CMK (cell line): ENCODE measurements around the gene MAT2A.
"Not testable (repeated sequence)": the region's sequence is repeated elsewhere in the genome, so short reads cannot be mapped to it uniquely, and the experiment has no call there.

ENCODE experiments used
- DNase-seq: peaks from one replicate; pipeline ENCODE4 v3.0.0-alpha.2; 2010; ENCODE audit warnings: low read depth

The MAT2A gene

GRCh38 chr2:85579266-85579935 is 40.4 kb downstream of the MAT2A start:
- DNase-seq, result no peak

DNA sequence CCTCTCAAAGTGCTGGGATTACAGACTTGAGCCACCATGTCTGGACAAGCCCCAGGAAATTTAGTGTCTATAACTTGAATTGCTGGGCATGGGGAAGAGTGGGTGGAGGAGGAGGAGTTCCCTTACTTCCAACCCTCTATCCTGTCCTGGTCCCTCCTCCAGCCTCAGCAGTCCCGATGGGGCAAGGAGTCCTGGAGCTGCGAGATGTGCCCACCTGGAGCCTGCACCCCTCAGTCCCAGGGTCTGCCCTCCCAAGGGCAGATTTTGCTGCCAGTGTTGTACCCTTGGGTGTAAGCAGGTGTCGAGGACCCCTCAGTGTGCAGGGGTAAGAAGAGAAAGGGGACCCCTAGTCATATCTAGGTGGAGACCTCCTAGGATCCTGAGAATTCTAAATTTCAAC is 41.2 kb downstream of the MAT2A start:
- no peak for DNase-seq

GRCh38 chr2:85582492-85582891 is 43.5 kb downstream of the MAT2A start:
- no peak for DNase-seq

DNA sequence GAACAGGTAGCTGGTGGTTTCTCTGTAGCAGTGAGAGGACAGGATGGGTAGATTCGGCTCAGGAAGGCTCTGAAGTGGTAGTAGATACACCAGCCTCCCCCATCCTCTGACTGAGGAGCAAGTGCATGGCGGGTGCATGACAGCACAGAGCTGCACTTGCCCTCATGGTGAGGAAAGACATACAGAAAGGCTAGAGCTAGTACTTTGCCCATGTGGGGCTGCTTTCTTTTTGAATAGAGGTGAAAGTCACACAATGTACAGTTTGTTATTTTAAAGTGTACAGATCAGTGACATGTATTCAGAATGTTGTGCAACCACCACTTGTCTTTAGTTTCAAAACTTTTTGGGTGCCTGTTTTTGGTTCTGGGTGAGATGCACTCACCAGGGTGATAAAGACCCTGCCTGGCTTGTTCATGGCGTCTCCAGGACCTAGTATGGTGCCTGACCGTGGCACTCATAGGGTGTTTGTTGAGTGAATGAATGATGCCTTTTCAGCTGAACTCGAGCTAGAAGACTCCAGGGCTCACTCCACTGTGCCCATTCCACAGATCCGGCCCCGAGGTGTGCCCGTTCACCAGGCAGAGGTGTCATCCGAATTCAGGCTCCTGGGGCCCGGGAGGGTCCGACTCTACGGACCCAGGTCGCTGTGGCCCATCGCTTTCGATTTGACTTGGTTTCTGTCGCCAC is 44.8 kb downstream of the MAT2A start:
- DNase-seq, result no peak

- no peak for DNase-seq
These were observed 45.4 kb downstream of the MAT2A start, which contains the start of gene VAMP5 for GRCh38 chr2:85584354-85584856. TSS of gene VAMP5 (plus strand) at chr2:85584431. CDS start at chr2:85584491, 60 bp downstream.

DNA sequence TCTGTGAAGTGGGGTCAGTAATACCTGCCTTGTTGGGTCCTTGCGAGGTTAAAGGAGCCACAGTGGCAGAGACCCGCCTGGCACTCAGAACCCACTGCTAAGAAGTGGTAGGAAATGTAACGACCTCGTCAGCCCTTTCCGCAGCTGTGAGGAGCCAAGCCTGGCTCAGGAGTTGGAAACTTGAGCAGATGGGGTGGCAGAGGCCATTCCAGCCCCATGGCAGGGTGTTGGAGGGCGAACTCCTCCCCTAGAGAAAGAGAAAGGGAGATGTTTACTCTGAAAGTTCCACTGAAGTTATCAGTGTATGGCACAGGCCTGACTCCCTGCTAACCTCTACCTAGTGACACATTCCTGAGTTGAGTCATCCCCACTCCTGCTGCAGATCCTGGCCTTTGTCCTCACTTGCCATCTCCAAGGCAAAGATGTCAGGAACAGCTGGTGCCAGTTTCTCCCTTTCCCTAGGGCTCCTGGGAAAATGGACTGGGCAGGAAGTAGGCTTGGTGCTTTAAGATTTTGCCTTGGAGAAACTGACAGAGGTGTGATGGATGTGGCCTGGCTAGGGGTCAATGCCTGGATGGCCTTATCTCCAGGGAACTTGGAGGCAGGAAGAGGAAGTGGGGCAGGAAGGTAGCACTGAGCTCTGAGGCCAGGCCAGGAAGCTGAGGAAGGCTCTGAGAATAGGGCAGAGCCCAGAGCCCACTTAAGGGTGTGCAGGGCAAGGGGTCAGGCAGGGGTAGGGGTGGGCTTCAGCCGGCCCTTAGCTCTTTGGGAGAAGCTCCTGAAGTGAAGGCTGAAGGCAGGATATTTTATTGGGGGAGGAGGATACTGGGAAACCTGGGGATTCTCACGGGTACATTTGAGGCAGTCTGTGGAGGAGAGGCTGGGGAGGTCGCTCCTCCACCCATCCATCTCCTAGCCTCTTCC is 46.2 kb downstream of the MAT2A start:
- DNase-seq, result no peak

DNA sequence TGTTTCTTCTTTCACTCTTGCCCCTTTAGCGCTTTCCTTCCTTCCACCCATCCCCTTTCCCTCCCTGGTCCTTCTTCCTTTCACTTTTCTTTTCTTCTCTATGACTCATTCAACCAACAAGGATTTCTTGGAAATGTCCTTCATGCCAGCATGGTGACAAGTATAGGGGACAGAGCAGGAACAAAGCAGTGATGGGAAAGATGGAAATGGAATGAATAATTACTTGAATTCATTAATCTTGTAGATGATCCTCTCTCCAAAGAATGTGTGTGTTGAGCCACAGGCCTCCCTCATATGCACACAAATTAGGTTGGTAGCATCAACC is 46.8 kb downstream of the MAT2A start:
- DNase-seq, result no peak

DNA sequence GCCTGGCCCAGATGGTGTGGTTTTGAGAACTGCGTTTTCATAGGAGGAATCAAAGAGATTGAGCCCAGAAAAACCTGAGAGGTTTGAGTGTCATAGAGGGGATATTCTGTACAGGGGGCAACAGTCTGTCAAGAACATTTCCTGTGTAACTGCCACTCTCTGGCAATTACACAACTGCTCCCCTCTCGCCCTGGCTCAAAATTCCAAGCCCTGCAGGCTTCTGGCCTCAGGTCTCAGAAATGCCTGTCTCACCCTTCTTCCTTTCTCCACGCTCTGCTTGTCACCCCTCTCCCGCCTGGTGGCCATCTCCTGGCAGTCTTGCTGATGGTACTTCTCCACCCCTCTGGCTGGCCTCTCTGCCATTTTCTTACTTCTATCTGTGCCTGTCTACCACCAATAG is 49.3 kb downstream of the MAT2A start:
- DNase-seq, result no peak

- no peak for DNase-seq
These were observed 49.7 kb downstream of the MAT2A start for GRCh38 chr2:85588645-85589044.

GRCh38 chr2:85589181-85589580 is 50.2 kb downstream of the MAT2A start:
- DNase-seq, result no peak

- no peak for DNase-seq
These were observed 51.2 kb downstream of the MAT2A start for GRCh38 chr2:85589982-85590791.

GRCh38 chr2:85590950-85591349 is 52.0 kb downstream of the MAT2A start:
- no peak for DNase-seq

DNA sequence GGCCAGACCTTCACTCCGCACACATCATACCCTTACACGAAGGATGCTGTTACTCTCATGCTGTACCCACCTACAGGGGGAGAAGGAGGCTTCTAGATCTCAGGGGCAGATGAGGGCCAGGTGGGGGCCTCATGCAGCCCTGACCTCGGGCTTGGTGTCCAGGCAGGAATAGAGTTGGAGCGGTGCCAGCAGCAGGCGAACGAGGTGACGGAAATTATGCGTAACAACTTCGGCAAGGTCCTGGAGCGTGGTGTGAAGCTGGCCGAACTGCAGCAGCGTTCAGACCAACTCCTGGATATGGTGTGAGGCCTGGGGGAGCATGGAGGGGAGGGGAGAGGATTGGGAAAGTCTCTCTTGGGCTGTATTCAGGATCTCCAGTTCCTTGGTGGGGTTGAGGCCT is 52.6 kb downstream of the MAT2A start:
- DNase-seq, result no peak

DNA sequence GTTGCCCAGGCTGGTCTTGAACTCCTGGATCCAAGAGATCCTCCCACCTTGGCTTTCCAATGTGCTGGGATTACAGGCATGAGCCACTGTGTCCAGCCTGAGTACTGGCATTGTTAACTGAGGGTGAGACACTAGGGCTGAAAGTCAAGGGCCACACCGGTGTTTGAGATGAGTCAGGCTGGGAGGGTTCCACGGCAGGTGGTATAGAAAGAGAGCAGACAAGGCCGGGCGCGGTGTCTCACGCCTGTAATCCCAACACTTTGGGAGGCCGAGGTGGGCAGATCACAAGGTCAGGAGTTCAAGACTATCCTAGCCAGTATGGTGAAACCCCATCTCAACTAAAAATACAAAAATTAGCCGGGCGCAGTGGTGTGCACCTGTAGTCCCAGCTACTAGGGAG is 53.3 kb downstream of the MAT2A start:
- DNase-seq, result not testable (repeated sequence)

DNA sequence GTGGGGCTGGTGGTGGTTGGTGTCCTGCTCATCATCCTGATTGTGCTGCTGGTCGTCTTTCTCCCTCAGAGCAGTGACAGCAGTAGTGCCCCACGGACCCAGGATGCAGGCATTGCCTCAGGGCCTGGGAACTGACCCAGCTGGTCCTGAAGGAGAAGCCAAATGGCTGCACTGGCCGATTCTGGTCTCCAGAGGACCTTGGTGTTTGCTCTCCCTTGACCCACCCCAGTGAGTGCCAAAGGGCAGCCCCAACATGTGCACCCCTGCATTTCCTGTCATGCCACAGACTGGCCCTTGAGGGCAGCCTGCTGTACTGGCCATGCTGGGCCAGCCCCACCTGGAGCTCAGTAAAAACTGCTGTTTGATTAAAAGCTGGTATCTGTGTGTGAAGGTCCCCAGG is 54.1 kb downstream of the MAT2A start:
- no peak for DNase-seq
